DMS53 treated with DMSO at 0.1 percent for 48 hours (cell line): ENCODE results near the gene MLKL.

Experiments
- DNase-seq: peaks from one replicate; lab custom pipeline; 2025; ENCODE audit not compliant: unreplicated experiment; lab: John Stamatoyannopoulos, UW

MLKL gene

DNA sequence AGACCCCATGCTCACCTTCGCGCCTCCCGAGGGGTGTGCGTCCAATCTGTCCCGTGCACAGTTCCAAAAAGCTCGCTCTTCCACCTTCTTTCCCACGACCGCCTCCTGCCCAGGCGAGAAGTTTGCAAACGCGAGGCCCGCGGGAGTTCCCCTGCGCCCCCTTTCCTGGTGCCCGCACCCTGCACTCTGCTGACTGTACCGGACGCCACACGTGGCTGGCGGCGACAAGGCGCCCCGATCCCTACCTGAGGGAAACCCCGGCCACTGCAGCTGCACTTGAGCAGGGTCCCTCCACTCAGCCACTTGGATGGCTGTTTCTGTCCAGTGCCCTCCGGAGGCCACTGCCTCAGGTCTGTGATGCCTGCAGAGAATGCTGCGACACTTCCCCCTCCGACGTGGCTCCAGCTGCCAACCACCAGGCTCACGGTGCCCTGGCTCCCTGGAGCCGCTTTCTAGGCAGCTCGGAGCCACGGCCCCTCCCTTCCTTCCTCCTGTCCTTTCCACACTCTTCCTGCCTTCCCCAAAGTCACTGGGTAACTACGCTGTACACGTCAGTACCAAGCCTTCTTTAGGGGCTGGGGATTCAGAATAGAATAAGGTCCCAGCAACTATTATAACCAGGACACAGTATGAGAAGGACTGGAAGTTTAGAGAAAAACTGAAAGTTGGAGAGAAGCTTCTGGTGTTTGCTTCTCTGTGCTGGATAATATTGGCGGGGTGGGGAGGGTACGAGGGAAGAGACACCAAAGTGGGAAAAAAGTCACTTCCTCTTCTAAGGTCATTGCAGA lies at the start of gene MLKL:
Gene MLKL (minus strand): TSS at position 425 of the 788 bp plus-strand sequence. CDS start 5,105 bp downstream, outside the sequence.
- DNase-seq: peak; percentile 10

DNA sequence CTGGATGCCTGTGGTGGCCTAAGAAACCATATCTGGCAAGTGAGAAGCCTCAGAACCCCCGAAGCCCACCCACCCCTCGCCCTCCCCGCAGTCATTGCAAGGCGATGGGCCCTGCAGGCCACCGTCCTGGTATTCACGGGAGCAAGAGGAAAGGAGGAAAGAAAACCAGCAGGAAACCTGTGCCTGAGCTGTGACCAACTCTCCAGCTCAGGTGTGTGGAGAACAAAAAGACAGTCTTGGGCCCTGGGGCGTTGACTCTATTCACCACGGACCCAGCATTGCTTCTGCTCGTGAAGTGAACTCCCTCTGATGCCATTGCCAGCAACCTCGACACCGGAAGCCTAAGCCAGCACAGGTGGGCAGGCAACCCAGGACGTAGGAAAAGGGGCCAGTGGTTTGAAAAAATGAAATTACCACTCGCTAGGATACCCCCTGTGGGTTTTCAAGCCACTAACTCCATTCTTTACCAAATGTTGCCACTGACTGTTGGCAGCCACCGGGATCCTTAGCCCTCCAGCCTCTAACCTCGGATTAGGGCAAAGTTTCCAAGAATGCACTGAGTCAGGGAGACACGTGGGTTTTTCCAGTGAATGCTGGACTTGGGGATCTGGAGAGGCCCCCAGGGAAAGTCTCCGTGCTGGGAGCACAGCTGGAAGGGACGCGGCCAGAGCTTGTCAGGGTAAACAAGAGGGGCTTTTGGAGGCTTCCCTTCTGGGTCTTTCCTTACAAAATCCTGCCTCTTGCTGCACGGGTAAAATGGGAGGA lies 48.8 kb upstream of the MLKL start:
- DNase-seq: no peak

DNA sequence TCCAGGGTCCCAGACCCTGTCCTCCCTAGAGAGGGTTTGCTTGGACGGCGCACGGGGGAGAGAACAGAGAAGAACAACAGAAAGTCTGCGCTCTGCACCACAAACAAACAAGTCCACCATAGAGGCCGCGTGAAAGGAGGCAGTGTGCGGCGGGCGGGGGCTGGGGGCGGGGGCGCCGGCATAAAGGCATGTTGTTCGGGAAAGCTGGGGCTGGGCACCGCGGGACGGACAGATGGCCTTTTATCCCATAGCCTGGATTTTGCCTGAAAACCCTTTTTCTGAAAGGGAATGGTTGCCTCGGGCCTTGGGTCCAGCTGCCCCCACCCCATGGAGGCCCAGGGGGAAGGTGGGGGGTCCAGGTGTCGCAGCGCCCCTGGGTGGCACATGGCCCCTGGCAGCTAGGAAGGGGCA lies 48.0 kb upstream of the MLKL start:
- no peak for DNase-seq

DNA sequence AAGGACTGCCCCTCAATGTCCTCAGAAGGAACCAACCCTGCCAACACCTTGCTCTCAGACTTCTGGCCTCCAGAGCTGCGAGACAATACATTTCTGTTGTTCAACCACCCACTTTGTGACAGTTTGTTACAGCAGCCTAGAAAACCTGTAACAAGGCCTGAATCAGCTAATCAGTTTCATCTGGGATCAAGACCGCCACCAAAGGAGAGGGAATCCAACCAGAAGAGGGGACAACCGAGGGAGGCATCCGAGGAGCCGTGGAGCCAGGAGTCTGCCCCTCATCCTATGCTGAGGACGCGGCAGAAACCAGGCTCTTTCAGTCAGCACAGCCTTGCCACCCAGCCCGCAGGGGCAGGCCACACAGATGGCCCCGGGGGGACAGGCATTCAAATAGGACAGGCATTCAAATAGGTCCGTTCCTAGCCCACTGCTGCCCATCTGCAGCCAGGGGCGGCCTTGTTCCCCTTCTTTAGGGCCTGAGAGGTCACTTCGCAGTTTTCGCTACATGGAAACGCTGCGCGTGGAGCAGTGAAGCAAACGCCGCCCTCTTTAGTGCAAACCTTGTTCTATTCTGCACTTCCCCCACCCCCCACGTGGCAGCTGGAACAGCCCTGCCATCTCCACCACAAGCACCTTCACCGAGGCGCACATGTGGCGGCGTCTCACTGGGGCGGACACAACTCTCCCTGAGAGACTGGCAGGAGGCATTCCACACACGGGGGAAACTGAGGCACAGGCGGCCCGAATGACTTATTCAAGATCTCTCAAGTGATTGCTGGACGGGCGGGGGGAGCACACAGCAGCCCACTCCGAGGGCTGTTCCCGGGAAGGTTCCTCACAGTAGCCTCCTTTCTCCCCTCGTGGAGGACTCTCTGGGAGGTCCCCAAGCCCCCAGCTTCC lies 47.3 kb upstream of the MLKL start:
- DNase-seq: no peak

DNA sequence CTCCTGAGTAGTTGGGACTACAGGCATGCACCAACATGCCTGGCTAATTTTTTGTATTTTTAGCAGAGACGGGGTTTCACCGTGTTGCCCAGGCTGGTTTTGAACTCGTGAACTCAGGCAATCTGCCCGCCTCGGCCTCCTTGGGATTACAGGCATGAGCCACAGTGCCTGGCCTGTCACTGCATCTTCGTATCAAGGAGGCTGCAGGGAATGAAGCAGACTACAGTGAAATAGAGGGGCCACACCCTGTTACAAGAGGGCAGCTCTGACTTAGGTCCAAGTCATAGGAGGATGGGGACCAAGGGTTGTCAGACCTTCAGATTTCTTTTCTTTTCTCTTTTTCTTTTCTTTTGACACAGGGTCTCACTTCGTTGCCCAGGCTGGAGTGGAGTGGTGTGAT lies 45.3 kb upstream of the MLKL start:
- no peak for DNase-seq

DNA sequence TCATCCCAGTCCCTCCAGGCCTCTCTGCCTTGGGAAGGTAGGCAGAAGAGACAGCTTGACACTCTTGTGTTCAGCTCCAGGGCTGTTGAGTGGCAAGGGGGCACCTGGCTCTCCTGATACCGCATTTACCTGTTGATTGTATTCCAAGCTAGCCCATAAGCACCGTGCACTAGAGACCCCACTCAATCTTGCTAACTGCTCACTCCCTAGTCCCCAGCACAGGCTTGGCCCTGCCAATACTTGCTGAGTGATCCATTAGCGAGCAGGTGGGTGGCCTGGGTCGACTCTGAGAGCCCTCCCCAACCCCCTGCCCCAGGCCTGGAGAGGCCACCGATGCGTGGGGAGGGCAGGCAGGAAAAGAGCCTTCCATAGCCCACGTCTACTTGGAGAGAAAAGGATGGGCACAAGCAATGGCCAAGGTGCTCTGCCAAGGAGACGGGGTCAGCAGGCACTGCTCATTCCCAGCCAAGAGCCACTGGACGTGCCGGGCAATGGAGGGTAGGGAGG lies 44.5 kb upstream of the MLKL start:
- DNase-seq: no peak

DNA sequence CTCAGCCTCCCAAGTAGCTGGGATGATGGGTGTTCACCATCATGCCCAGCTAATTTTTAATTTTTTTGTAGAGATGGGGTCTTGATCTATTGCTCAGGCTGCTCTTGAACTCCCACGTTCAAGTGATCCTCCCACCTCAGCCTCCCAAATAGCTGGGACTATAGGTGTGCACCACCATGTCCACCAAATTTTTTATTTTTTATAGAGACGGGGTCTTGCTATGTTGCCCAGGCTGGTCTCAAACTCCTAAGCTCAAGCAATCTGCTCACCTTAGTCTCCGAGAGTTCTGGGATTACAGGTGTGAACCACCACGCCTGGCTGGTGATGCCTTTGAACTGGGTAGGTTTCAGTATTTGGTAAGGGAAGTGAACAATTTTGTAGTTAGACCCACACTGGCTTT lies 43.9 kb upstream of the MLKL start:
- DNase-seq: no peak

DNA sequence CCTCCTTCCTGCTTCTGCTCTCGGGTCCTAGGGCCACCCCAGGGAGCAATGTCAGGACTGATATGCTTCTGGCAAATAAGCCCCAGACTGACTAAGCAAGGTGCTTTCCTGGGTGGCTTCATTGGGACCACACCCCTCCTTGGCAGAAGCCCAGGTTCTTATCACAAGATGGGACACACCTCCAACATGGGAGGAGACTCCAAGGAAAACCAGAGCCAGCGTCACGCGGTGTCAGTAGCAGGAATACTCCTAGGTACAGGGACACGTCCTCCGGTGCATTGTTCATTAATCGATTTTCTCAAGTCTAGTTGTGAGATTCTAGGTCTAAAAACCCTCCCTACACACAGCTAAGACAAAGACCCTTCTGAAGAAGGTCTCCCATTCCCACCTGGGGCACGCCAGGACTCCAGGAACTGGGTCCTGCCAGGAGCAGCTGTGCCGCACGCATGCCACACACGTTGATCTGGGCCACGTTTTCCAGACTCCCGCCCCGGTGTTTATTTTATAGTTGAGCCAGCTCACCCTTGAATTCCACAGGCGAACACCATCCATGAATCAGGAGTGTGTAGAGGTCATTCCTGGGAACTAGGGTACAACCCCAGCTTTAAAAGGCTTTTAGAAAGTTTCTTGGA lies 43.1 kb upstream of the MLKL start:
- DNase-seq: peak; percentile 71

DNA sequence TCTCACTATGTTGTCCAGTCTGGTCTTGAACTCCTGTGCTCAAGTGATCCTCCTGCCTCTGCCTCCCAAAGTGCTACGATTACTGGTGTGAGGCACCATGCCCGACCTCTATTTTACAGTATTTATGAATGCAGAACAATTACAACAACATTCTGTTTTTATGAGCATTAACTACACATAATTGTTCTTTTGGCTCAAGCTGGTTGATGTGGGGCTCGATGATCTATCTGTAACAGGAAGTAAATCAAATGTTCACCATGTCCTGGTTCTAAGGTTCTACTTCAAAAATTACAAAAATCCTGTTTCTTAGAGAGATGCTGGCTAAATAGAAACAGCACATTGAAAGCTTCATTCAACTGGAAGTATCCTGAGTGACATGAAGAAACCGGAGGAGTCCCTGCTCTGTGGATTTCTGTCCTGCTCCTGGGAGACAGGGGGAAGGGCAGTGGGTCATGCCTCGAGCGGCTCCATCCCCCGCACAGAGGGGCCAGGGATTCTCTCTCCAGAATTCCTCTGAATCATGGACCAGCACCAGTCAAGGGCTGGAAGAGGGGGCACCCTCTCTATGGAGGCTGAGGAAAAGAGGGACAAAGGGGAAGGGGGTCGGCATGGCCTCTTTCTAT lies 42.5 kb upstream of the MLKL start:
- no peak for DNase-seq

DNA sequence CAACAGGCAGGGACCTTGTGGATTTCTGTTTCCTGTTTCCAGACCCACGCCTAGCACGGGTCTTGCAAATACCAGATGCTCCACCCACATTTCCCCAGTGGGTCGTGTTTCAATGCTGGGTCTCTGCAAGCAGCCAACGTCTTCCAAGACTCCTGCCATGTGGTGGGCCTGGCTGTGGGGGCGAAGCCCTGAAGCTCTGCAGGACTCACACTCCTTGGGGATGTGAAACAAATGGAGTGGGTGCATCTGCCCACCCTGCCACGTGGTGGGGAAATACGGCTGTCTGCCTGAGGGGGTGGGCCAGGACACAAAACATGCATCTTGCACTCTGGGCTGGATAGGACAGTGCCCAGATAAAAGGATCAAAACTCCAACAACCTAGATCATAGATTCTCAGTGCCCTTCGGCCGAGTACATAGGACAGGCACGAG lies 41.4 kb upstream of the MLKL start:
- DNase-seq: no peak

DNA sequence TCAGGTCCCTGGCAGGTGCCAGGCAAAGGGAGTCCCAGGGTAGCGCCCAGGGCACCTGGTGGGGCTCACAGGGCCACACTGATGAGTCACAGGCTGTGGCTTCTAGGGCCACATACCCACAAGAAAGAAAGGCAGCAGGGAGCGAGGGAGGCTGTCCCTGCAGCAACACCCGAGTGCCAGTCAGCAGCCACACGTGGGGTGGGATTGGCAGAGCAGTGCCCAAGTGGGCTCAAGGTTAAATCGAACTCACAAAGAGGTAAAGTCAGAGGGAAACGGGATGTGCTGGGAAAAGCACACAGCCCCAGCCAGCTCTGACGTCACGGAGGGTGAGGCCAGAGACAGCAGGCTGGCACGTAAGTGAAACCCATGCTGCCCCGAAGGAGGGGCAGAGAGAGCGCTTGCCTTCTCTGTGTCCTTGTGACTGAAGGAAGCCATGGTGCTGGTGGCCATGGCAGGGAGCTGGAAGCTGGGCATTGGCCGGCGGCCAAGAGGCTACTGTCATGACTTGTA lies 40.2 kb upstream of the MLKL start:
- no peak for DNase-seq

DNA sequence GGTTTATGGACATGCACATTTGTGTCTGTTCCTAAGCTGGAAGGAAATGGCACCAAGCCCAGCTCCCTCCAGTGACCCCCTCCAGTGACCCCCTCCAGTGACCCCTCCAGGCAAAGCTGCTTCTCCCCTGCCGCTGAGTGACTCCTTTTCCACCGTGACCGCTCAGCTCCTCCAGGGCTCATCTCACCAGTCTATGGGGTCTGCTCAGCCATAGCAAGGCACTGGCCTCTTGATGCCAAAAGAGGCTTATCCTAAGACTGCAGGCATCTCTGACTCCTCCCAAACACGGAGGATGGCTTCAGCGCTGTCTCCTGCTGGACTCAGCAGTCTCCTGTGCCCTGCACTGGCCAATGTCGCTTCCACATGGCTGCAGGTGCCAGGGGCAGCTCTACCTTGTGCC lies 38.6 kb upstream of the MLKL start:
- no peak for DNase-seq

DNA sequence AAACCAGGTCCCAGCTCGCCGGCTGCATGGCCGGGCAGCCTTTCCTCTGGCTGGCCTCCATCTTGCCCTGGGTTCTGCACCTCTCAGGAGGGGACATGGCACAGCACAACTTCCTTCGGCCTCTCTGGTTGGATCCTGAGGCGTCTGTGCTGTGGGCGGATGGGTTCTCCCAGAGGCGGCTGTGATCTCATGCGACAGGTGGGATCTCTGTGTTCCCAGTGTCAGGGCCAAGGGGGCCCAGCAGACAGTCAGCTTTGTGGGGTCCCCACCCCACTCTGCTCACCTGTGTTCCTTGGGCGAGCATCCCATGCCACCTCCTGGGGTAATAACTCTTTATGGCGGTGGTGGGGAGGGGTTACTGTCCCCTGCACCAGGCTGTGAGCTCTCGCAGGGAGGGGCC lies 38.2 kb upstream of the MLKL start:
- DNase-seq: no peak

DNA sequence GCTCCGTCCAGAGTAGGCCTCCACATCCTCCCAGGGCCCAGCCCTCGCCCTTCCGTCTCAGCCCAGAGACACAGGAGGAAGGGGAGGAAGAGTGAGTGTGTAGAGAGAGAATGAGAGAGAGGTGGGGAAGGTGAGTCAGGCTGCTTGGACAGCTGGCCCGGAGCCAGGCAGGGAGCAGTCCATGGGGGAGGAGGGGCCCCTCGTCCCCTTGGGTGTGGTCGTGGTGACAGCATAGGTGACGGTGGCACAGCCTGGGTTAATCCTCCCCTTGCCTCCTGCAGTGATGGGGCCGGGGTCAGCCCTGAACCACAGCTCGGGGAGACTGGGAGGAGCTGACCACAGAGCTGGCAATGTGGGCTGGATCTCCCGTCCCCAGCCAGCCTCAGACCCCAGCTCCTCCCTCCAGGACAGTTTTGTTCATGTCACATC lies 37.5 kb upstream of the MLKL start:
- no peak for DNase-seq

DNA sequence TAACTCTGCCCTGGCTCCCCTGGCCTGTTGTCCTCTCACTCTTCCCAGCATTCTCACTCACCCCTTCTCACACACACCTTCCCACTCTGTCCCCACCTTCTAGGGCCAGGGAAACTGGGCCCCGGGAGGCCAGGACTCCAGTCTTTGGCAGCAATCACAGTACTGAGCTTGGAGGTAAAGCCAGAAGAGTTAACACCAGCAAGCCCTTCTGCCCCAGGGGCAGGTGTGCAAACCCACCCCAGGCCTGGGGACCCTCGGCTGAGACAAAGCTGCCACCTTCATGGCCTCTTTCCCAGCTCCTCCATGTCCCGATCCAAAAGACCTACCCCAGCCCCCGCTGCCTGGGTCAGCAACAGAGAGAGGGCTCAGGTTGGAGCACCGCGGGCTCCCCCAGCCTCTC lies 36.9 kb upstream of the MLKL start:
- DNase-seq: no peak

DNA sequence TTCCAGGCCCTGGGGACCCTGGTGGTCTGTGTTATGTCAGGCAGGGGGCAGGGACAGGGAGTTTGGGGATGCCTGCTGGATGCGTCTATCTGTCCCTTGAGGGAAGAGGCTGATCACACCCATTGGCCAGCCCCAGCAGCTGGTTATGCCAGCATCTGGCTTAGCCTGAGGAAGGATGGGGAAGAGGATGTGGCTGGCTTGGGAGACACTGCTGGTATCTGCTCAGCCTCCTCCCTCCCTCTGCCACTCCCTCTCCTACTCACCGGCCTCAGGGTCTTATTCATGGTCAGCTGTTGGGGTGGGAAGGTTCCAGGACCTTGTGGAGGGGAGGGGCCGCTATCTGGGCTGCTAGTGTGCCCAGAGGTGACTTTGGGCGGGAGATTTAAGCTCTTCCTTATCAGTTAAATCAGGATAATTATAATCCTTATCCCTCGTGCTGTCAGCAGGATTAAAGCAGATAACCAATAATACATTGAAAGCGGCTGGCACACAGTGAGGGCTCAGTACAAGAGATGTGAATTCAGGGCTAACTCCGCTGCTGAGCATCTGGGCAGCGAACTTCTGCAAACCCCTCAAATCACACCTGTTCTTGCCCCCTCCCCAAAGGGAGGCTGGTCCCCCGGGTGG lies 36.0 kb upstream of the MLKL start:
- no peak for DNase-seq

DNA sequence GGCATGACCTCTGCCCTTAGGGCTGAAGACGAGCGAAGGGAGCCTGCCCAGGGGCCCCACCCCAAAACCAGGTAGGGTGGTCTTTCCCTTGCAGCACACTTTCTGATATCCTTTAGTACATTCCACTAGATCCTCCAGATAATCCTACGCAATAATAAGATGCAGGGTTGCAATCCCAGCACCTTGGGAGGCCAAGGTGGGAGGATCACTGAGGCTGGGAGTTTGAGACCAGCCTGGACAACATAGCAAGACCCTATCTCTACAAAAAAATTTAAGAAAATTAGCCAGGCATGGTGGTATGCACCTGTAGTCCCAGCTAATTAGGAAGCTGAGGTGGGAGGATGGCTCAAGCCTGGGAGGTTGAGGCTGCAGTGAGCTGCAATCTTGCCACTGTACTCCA lies 34.9 kb upstream of the MLKL start:
- DNase-seq: no peak

DNA sequence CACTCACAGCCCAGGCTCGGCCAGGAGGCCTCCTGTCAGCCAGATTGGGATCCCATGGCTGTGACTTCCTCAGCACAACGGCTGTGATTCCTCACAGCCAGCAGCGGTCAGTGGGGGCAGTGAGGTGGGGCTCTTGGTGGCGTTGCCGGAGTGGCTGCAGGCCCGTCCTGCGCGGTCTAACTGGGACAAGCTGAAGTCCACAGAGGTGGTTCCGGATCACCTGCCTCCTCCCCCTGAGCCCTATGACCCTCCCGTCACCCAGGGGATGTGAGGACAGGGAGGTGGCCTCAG lies 34.4 kb upstream of the MLKL start:
- no peak for DNase-seq

DNA sequence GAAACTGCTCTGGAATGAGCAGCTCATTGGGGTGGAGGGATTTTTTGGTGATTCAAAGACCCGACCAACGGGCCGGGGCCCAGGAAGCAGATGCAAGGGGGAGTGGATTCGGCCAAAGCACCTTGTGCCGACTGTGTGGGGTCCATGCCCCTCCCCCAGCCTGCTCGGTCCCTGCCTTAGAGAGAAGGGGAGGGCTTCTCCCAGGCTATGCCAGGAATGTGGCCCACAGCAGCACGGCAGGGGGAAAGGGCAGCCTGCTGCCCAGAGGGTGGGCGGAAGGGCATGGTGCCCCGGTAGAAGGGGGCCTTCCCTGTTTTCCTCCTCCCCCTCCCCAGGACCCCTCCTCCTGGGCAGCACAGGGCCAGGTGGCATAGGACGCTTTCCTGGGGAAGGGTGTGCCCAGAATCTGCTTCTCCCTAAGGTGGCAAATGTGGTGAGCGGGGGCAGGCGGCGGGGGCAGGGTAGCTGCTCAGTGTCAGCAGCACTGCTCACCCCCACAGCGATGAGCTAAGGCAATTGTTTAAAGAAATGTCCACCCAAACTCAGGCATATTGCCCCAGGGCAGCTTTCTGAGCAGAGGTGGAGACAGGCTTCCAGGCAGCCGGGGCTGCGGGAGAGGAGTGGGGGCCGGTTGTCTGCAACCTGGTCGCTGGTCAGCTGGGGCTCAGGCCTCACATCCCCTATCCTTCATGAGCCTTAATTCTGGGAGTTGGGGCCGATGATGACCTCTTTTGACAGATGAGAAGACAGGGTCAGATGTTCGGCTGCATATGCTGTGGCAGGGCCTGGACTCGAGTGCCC lies 33.9 kb upstream of the MLKL start:
- no peak for DNase-seq
